ENCODE measurements around the gene CYREN.

- no peak for TF ChIP-seq EZH2 (IDR thresholded peaks at IDR 0.05)
- TF ChIP-seq POLR2AphosphoS5 (IDR thresholded peaks at IDR 0.05; ENCODE audit: borderline replicate concordance, low read depth, low read length): no peak
These were observed 45.2 kb upstream of the CYREN start for GRCh38 chr7:135215698-135216097.
